GM18870 (cell line): Measurements from ENCODE around the gene NBEAL2.
A peak's percentile ranks its signal among the peaks of the same experiment; 100 is the strongest.

ENCODE experiments used
- ATAC-seq: cut with Tn5 transposase; IDR thresholded peaks from one replicate; pipeline ENCODE4 v1.9.1; 2021; ENCODE audit warnings: moderate library complexity; ENCODE audit not compliant: unreplicated experiment

NBEAL2 gene

GRCh38 chr3:46942481-46943236, 36.8 kb upstream of the NBEAL2 start:
- no peak for ATAC-seq

- ATAC-seq: no peak
These were observed 36.0 kb upstream of the NBEAL2 start for GRCh38 chr3:46943237-46944187.

- no peak for ATAC-seq
These were observed 35.3 kb upstream of the NBEAL2 start for GRCh38 chr3:46944191-46944590.

- no peak for ATAC-seq
These were observed 33.0 kb upstream of the NBEAL2 start for GRCh38 chr3:46946416-46946815.

GRCh38 chr3:46946856-46947545, 32.5 kb upstream of the NBEAL2 start:
- no peak for ATAC-seq

GRCh38 chr3:46947546-46947901, 31.9 kb upstream of the NBEAL2 start:
- no peak for ATAC-seq

GRCh38 chr3:46947981-46948791, 31.3 kb upstream of the NBEAL2 start:
- no peak for ATAC-seq

GRCh38 chr3:46948830-46949671, 30.4 kb upstream of the NBEAL2 start:
- no peak for ATAC-seq

GRCh38 chr3:46950177-46950576, 29.3 kb upstream of the NBEAL2 start:
- ATAC-seq: no peak

GRCh38 chr3:46950650-46951241, 28.7 kb upstream of the NBEAL2 start:
- ATAC-seq: no peak

- no peak for ATAC-seq
These were observed 26.7 kb upstream of the NBEAL2 start for GRCh38 chr3:46952813-46953212.

- peak; percentile 50 for ATAC-seq
These were observed 26.0 kb upstream of the NBEAL2 start for GRCh38 chr3:46953234-46954010.

- ATAC-seq: no peak
These were observed 25.3 kb upstream of the NBEAL2 start for GRCh38 chr3:46954178-46954577.

- ATAC-seq: no peak
These were observed 24.3 kb upstream of the NBEAL2 start for GRCh38 chr3:46955157-46955556.

- ATAC-seq: no peak
These were observed 23.6 kb upstream of the NBEAL2 start for GRCh38 chr3:46955801-46956259.

- no peak for ATAC-seq
These were observed 22.2 kb upstream of the NBEAL2 start for GRCh38 chr3:46957092-46957820.

- no peak for ATAC-seq
These were observed 20.9 kb upstream of the NBEAL2 start for GRCh38 chr3:46958467-46959160.
